Stimulated activated memory B cell treated with anti-CD40 and anti-IgM and Interleukin-4, amounts not matched to agents 10 μg/mL and 1 μg/mL and 100 μg/mL, for 72 hours (primary cell): ENCODE results near the gene HOMER2.
"Not testable (repeated sequence)": the region's sequence is repeated elsewhere in the genome, so short reads cannot be mapped to it uniquely, and the experiment has no call there.

ENCODE experiments used
- ATAC-seq: fragments of 150-1000 bp; cut with Tn5 transposase; 2 replicates; pipeline ENCODE4 v1.10.0; 2021
- H3K27ac Mint-ChIP-seq: one replicate; pipeline ENCODE4 v1.8.0; 2022; ENCODE audit warnings: mild to moderate bottlenecking, mixed read lengths
- H3K27me3 Mint-ChIP-seq: one replicate; pipeline ENCODE4 v1.8.0; 2022; ENCODE audit warnings: mixed read lengths
- H3K36me3 Mint-ChIP-seq: one replicate; pipeline ENCODE4 v1.8.0; 2022; ENCODE audit warnings: mixed read lengths
- H3K4me1 Mint-ChIP-seq: one replicate; pipeline ENCODE4 v1.8.0; 2022; ENCODE audit warnings: mixed read lengths
- H3K4me3 Mint-ChIP-seq: one replicate; pipeline ENCODE4 v1.8.0; 2022; ENCODE audit warnings: mild to moderate bottlenecking, moderate library complexity, mixed read lengths
- H3K9me3 Mint-ChIP-seq: one replicate; pipeline ENCODE4 v1.8.0; 2022; ENCODE audit warnings: mixed read lengths

Gene HOMER2

GRCh38 chr15:82946155-82946701 is 6.3 kb downstream of the HOMER2 start:
- H3K4me1 Mint-ChIP-seq: peaks cover 11% of the 10 kb centered on the region
- peaks cover 14% of the 10 kb centered on the region for H3K27me3 Mint-ChIP-seq
- ATAC-seq: no peak
- peaks cover 3% of the 10 kb centered on the region for H3K9me3 Mint-ChIP-seq
- peak overlapping the region; percentile 1 for H3K27ac Mint-ChIP-seq
- no peak overlapping the region for H3K4me3 Mint-ChIP-seq
- H3K36me3 Mint-ChIP-seq: peaks cover 24% of the 10 kb centered on the region

GRCh38 chr15:82945326-82945725 is 7.2 kb downstream of the HOMER2 start:
- H3K9me3 Mint-ChIP-seq: peaks cover 3% of the 10 kb centered on the region
- no peak overlapping the region for H3K27ac Mint-ChIP-seq
- peaks cover 11% of the 10 kb centered on the region for H3K4me1 Mint-ChIP-seq
- H3K27me3 Mint-ChIP-seq: peaks cover 14% of the 10 kb centered on the region
- H3K36me3 Mint-ChIP-seq: peaks cover 25% of the 10 kb centered on the region
- no peak for ATAC-seq
- H3K4me3 Mint-ChIP-seq: no peak overlapping the region

GRCh38 chr15:82944821-82945220 is 7.7 kb downstream of the HOMER2 start:
- Mint-ChIP-seq H3K27ac (no peak overlapping the region), H3K4me3 (no peak overlapping the region), H3K36me3 (peaks cover 25% of the 10 kb centered on the region), H3K9me3 (peaks cover 3% of the 10 kb centered on the region), H3K4me1 (peaks cover 11% of the 10 kb centered on the region), H3K27me3 (peaks cover 14% of the 10 kb centered on the region)
- ATAC-seq: peak; percentile 58

- Mint-ChIP-seq H3K9me3 (peaks cover 3% of the 10 kb centered on the region), H3K27ac (no peak overlapping the region), H3K36me3 (peaks cover 27% of the 10 kb centered on the region), H3K27me3 (peaks cover 18% of the 10 kb centered on the region), H3K4me1 (peaks cover 11% of the 10 kb centered on the region), H3K4me3 (no peak overlapping the region)
- no peak for ATAC-seq
These were observed 8.5 kb downstream of the HOMER2 start for GRCh38 chr15:82944056-82944455.

GRCh38 chr15:82943176-82943575 is 9.3 kb downstream of the HOMER2 start:
- Mint-ChIP-seq H3K36me3 (peaks cover 36% of the 10 kb centered on the region), H3K4me1 (peaks cover 11% of the 10 kb centered on the region), H3K27me3 (peaks cover 27% of the 10 kb centered on the region), H3K27ac (no peak overlapping the region), H3K4me3 (no peak overlapping the region), H3K9me3 (peaks cover 3% of the 10 kb centered on the region)
- ATAC-seq: no peak

- H3K4me1 Mint-ChIP-seq: peaks cover 11% of the 10 kb centered on the region
- H3K9me3 Mint-ChIP-seq: peaks cover 3% of the 10 kb centered on the region
- no peak overlapping the region for H3K27ac Mint-ChIP-seq
- ATAC-seq: no peak
- H3K36me3 Mint-ChIP-seq: peaks cover 36% of the 10 kb centered on the region
- H3K4me3 Mint-ChIP-seq: no peak overlapping the region
- peaks cover 30% of the 10 kb centered on the region for H3K27me3 Mint-ChIP-seq
These were observed 9.8 kb downstream of the HOMER2 start for GRCh38 chr15:82942691-82943090.

- Mint-ChIP-seq H3K4me1 (peaks cover 16% of the 10 kb centered on the region), H3K27me3 (peaks cover 32% of the 10 kb centered on the region), H3K36me3 (peaks cover 31% of the 10 kb centered on the region)
- H3K27ac Mint-ChIP-seq, H3K9me3 Mint-ChIP-seq, ATAC-seq, H3K4me3 Mint-ChIP-seq: not testable (repeated sequence)
These were observed 12.8 kb downstream of the HOMER2 start for GRCh38 chr15:82939678-82940077.

- no peak for ATAC-seq
- no peak overlapping the region for H3K27ac Mint-ChIP-seq
- peaks cover 36% of the 10 kb centered on the region for H3K4me1 Mint-ChIP-seq
- H3K4me3 Mint-ChIP-seq: no peak overlapping the region
- H3K27me3 Mint-ChIP-seq: peaks cover 33% of the 10 kb centered on the region
- peaks cover 51% of the 10 kb centered on the region for H3K36me3 Mint-ChIP-seq
- H3K9me3 Mint-ChIP-seq: peaks cover 4% of the 10 kb centered on the region
These were observed 14.8 kb downstream of the HOMER2 start for GRCh38 chr15:82937712-82938058.

GRCh38 chr15:82936966-82937711 is 15.4 kb downstream of the HOMER2 start:
- no peak overlapping the region for H3K27ac Mint-ChIP-seq
- peaks cover 33% of the 10 kb centered on the region for H3K27me3 Mint-ChIP-seq
- H3K36me3 Mint-ChIP-seq: peaks cover 53% of the 10 kb centered on the region
- H3K9me3 Mint-ChIP-seq: peaks cover 4% of the 10 kb centered on the region
- H3K4me3 Mint-ChIP-seq: no peak overlapping the region
- no peak for ATAC-seq
- H3K4me1 Mint-ChIP-seq: peaks cover 37% of the 10 kb centered on the region

- peaks cover 33% of the 10 kb centered on the region for H3K27me3 Mint-ChIP-seq
- H3K4me3 Mint-ChIP-seq: no peak overlapping the region
- peak overlapping the region; percentile 1 for H3K27ac Mint-ChIP-seq
- H3K9me3 Mint-ChIP-seq: peaks cover 4% of the 10 kb centered on the region
- ATAC-seq: no peak
- H3K4me1 Mint-ChIP-seq: peaks cover 37% of the 10 kb centered on the region
- H3K36me3 Mint-ChIP-seq: peaks cover 46% of the 10 kb centered on the region
These were observed 17.1 kb downstream of the HOMER2 start for GRCh38 chr15:82935382-82935781.

- peak overlapping the region; percentile 6 for H3K4me3 Mint-ChIP-seq
- peaks cover 46% of the 10 kb centered on the region for H3K36me3 Mint-ChIP-seq
- H3K9me3 Mint-ChIP-seq: peaks cover 4% of the 10 kb centered on the region
- peak; percentile 32 for ATAC-seq
- peaks cover 37% of the 10 kb centered on the region for H3K4me1 Mint-ChIP-seq
- H3K27ac Mint-ChIP-seq: peak overlapping the region; percentile 1
- peaks cover 31% of the 10 kb centered on the region for H3K27me3 Mint-ChIP-seq
These were observed 18.2 kb downstream of the HOMER2 start for GRCh38 chr15:82934100-82934880.

GRCh38 chr15:82933576-82933975 is 18.9 kb downstream of the HOMER2 start:
- Mint-ChIP-seq H3K27ac (no peak overlapping the region), H3K36me3 (peaks cover 39% of the 10 kb centered on the region), H3K27me3 (peaks cover 24% of the 10 kb centered on the region), H3K4me1 (peaks cover 37% of the 10 kb centered on the region), H3K9me3 (peaks cover 4% of the 10 kb centered on the region), H3K4me3 (no peak overlapping the region)
- ATAC-seq: peak; percentile 46

- ATAC-seq: no peak
- peaks cover 4% of the 10 kb centered on the region for H3K9me3 Mint-ChIP-seq
- H3K27me3 Mint-ChIP-seq: peaks cover 16% of the 10 kb centered on the region
- H3K4me1 Mint-ChIP-seq: peaks cover 36% of the 10 kb centered on the region
- H3K36me3 Mint-ChIP-seq: peaks cover 34% of the 10 kb centered on the region
- no peak overlapping the region for H3K4me3 Mint-ChIP-seq
- no peak overlapping the region for H3K27ac Mint-ChIP-seq
These were observed 21.3 kb downstream of the HOMER2 start for GRCh38 chr15:82931221-82931620.

GRCh38 chr15:82930461-82930860 is 22.1 kb downstream of the HOMER2 start:
- no peak overlapping the region for H3K27ac Mint-ChIP-seq
- H3K4me1 Mint-ChIP-seq: peaks cover 28% of the 10 kb centered on the region
- peaks cover 35% of the 10 kb centered on the region for H3K36me3 Mint-ChIP-seq

GRCh38 chr15:82928711-82929110 is 23.8 kb downstream of the HOMER2 start:
- H3K27ac Mint-ChIP-seq: no peak overlapping the region
- peaks cover 11% of the 10 kb centered on the region for H3K4me1 Mint-ChIP-seq
- peaks cover 32% of the 10 kb centered on the region for H3K36me3 Mint-ChIP-seq
- no peak for ATAC-seq
- no peaks in the 10 kb centered on the region for H3K27me3 Mint-ChIP-seq
- H3K9me3 Mint-ChIP-seq: no peaks in the 10 kb centered on the region
- H3K4me3 Mint-ChIP-seq: no peak overlapping the region

More at GRCh38 chr15:82930461-82930860, 22.1 kb downstream of the HOMER2 start:
- Mint-ChIP-seq H3K9me3 (peaks cover 4% of the 10 kb centered on the region), H3K4me3 (no peak overlapping the region), H3K27me3 (peaks cover 8% of the 10 kb centered on the region)
- ATAC-seq: no peak
